ENCODE measurements around the gene RAB40AL.

GRCh38 chrX:102959471-102959870, 22.4 kb downstream of the RAB40AL start:
- TF ChIP-seq EP300 (IDR thresholded peaks at IDR 0.05) (no peak), POLR2A (IDR thresholded peaks at IDR 0.05) (no peak)
